ENCODE results near the gene MPHOSPH10. TPM values are rescaled to one million over a fixed set of nuclear protein-coding genes. Genes with fewer than 3 reads are reported as not detected.
A peak's percentile ranks its signal among the peaks of the same experiment; 100 is the strongest.
"Not testable (repeated sequence)": the region's sequence is repeated elsewhere in the genome, so short reads cannot be mapped to it uniquely, and the experiment has no call there.

The MPHOSPH10 gene
- polyA plus RNA-seq, 1 experiment = 7.1 TPM

GRCh38 chr2:71100195-71100964 lies 30.1 kb upstream of the MPHOSPH10 start:
- ChIA-PET POLR2A (no interaction called here), CTCF (interaction anchor here (0.7 to 3.6 kb wide), 24 partner anchors 9 to 138 kb away, joined by 3 to 29 read pairs (median 4); partner anchors contain the start of genes MPHOSPH10 and NAGK)
- peak; percentile 9 for DNase-seq (ENCODE audit: low read depth)
- TF ChIP-seq CTCF (IDR thresholded peaks at IDR 0.05; ENCODE audit: insufficient read depth, low read depth, low read length) = peak; percentile 83
- Histone ChIP-seq H3K36me3 (ENCODE audit: control insufficient read depth, insufficient read depth, low read length) (no peaks in the 10 kb centered on the region), H3K4me3 (ENCODE audit: low read depth, low read length) (no peak overlapping the region), H3K27me3 (ENCODE audit: control insufficient read depth, insufficient read depth, low read length) (no peaks in the 10 kb centered on the region)

- peak; percentile 39 for DNase-seq (ENCODE audit: low read depth)
- POLR2A ChIA-PET = interaction anchor here (0.6 kb wide), 2 partner anchors 8 to 36 kb away, joined by 3 read pairs; no protein-coding TSS in a partner anchor
These were observed 28.8 kb upstream of the MPHOSPH10 start for GRCh38 chr2:71101656-71102055.

GRCh38 chr2:71102981-71103681 lies 27.3 kb upstream of the MPHOSPH10 start:
- no peak for DNase-seq (ENCODE audit: low read depth)
- ChIA-PET POLR2A (no interaction called here), CTCF (interaction anchor here (3.6 kb wide), 1 partner anchor 9 kb away, joined by 29 read pairs; no protein-coding TSS in a partner anchor)
- Histone ChIP-seq H3K27me3 (ENCODE audit: control insufficient read depth, insufficient read depth, low read length) (no peaks in the 10 kb centered on the region), H3K4me3 (ENCODE audit: low read depth, low read length) (no peak overlapping the region), H3K36me3 (ENCODE audit: control insufficient read depth, insufficient read depth, low read length) (no peaks in the 10 kb centered on the region)
- TF ChIP-seq CTCF (IDR thresholded peaks at IDR 0.05; ENCODE audit: insufficient read depth, low read depth, low read length) = no peak

More at GRCh38 chr2:71101656-71102055, 28.8 kb upstream of the MPHOSPH10 start:
- Histone ChIP-seq H3K4me3 (ENCODE audit: low read depth, low read length) (no peak overlapping the region), H3K36me3 (ENCODE audit: control insufficient read depth, insufficient read depth, low read length) (no peaks in the 10 kb centered on the region), H3K27me3 (ENCODE audit: control insufficient read depth, insufficient read depth, low read length) (no peaks in the 10 kb centered on the region)
- no peak for TF ChIP-seq CTCF (IDR thresholded peaks at IDR 0.05; ENCODE audit: insufficient read depth, low read depth, low read length)
- CTCF ChIA-PET = interaction anchor here (1.0 to 3.6 kb wide), 8 partner anchors 10 to 139 kb away, joined by 3 to 29 read pairs (median 8); partner anchors contain the start of gene NAGK

- no peaks in the 10 kb centered on the region for H3K36me3 ChIP-seq (ENCODE audit: control insufficient read depth, insufficient read depth, low read length)
- CTCF ChIA-PET = no interaction called here
- H3K27me3 ChIP-seq (ENCODE audit: control insufficient read depth, insufficient read depth, low read length) = no peaks in the 10 kb centered on the region
- H3K4me3 ChIP-seq (ENCODE audit: low read depth, low read length) = no peak overlapping the region
- POLR2A ChIA-PET = no interaction called here
- no peak for TF ChIP-seq CTCF (IDR thresholded peaks at IDR 0.05; ENCODE audit: insufficient read depth, low read depth, low read length)
- DNase-seq (ENCODE audit: low read depth) = no peak
These were observed 26.6 kb upstream of the MPHOSPH10 start for GRCh38 chr2:71103809-71104208.

GRCh38 chr2:71106463-71106862 lies 24.0 kb upstream of the MPHOSPH10 start:
- H3K4me3 ChIP-seq (ENCODE audit: low read depth, low read length); POLR2A ChIA-PET; DNase-seq (ENCODE audit: low read depth); H3K36me3 ChIP-seq (ENCODE audit: control insufficient read depth, insufficient read depth, low read length); H3K27me3 ChIP-seq (ENCODE audit: control insufficient read depth, insufficient read depth, low read length): not testable (repeated sequence)
- CTCF ChIA-PET = interaction anchor here (0.6 kb wide), 1 partner anchor 38 kb away, joined by 3 read pairs; the partner anchor contains the start of gene NAGK
